Neural cell (in vitro differentiated cells): ENCODE measurements around the gene FAM32A. TPM values are rescaled to one million over a fixed set of nuclear protein-coding genes. Genes with fewer than 3 reads are reported as not detected.

Source experiments
- H2AFZ ChIP-seq: fragments of 200-600, 300-800 bp; sonication (generic), shearing (Covaris generic); 2 replicates; pipeline ENCODE4 v1.6.0; 2014; ENCODE audit warnings: low read depth, mild to moderate bottlenecking, antibody characterized with exemption, low read length, moderate library complexity
- H3F3A ChIP-seq: fragments of 200-600 bp; shearing (Covaris generic); 2 replicates; pipeline ENCODE4 v1.6.1; 2016; ENCODE audit warnings: mild to moderate bottlenecking, moderate library complexity, mixed read lengths, antibody characterized with exemption, low read length; ENCODE audit not compliant: insufficient read depth, poor library complexity, severe bottlenecking
- H3K27ac ChIP-seq: fragments of 200-600, 300-800 bp; sonication (generic), shearing (Covaris generic); 2 replicates; pipeline ENCODE4 v1.5.1; 2014; ENCODE audit warnings: mild to moderate bottlenecking, low read length, moderate library complexity
- H3K27me3 ChIP-seq: fragments of 300-800, 200-600 bp; sonication (generic), shearing (Covaris generic); 2 replicates; pipeline ENCODE4 v1.6.0; 2014; ENCODE audit warnings: mild to moderate bottlenecking, low read depth, low read length, moderate library complexity; ENCODE audit not compliant: insufficient read depth
- H3K36me3 ChIP-seq: fragments of 300-800, 200-600 bp; sonication (generic), shearing (Covaris generic); 2 replicates; pipeline ENCODE4 v1.5.1; 2014; ENCODE audit warnings: mild to moderate bottlenecking, antibody characterized with exemption, low read length, moderate library complexity; ENCODE audit not compliant: insufficient read depth
- H3K4me2 ChIP-seq: fragments of 300-800, 200-600 bp; sonication (generic), shearing (Covaris generic); 2 replicates; pipeline ENCODE4 v1.6.0; 2014; ENCODE audit warnings: mild to moderate bottlenecking, low read length
- H3K4me3 ChIP-seq: fragments of 300-800, 200-600 bp; sonication (generic), shearing (Covaris generic); 2 replicates; pipeline ENCODE4 v1.5.1; 2014; ENCODE audit warnings: mild to moderate bottlenecking, low read length, moderate library complexity
- H3K79me2 ChIP-seq: fragments of 200-600 bp; shearing (Covaris generic); replicated peaks from 2 replicates; pipeline ENCODE4 v1.6.0; 2014; ENCODE audit warnings: mild to moderate bottlenecking, low read length, moderate library complexity; ENCODE audit not compliant: insufficient read depth
- H3K9ac ChIP-seq: fragments of 300-800, 200-600 bp; sonication (generic), shearing (Covaris generic); 2 replicates; pipeline ENCODE4 v1.6.1; 2016; ENCODE audit warnings: mild to moderate bottlenecking, low read length, mixed read lengths
- H3K9me2 ChIP-seq: fragments of 200-600 bp; shearing (Covaris generic); 2 replicates; pipeline ENCODE4 v1.6.1; 2016; ENCODE audit warnings: mild to moderate bottlenecking, low read length, mixed read lengths; ENCODE audit not compliant: insufficient read depth
- H3K9me3 ChIP-seq: fragments of 200-600, 300-800 bp; sonication (generic), shearing (Covaris generic); 2 replicates; pipeline ENCODE4 v1.6.1; 2016; ENCODE audit warnings: mild to moderate bottlenecking, mixed run types, low read length, moderate library complexity, mixed read lengths
- H4K20me1 ChIP-seq: fragments of 200-600 bp; shearing (Covaris generic); 2 replicates; pipeline ENCODE4 v1.6.1; 2016; ENCODE audit warnings: mild to moderate bottlenecking, mixed run types; ENCODE audit not compliant: insufficient read depth
- CTCF ChIP-seq: fragments of 450-650 bp; IDR thresholded peaks from 2 replicates; pipeline ENCODE4 v1.5.1; 2014; ENCODE audit warnings: antibody characterized with exemption, mild to moderate bottlenecking, moderate library complexity; ENCODE audit not compliant: poor library complexity, severe bottlenecking
- EP300 ChIP-seq: fragments of 450-650 bp; conservative IDR thresholded peaks from 2 replicates; pipeline ENCODE4 v1.6.1; 2014; ENCODE audit warnings: antibody characterized with exemption, mild to moderate bottlenecking, moderate library complexity; ENCODE audit not compliant: poor library complexity, severe bottlenecking
- EZH2 ChIP-seq: fragments of 200-600, 300-800 bp; shearing (Covaris generic), sonication (generic); IDR thresholded peaks from 2 replicates; pipeline ENCODE4 v1.6.1; 2014; ENCODE audit warnings: antibody characterized with exemption, low read length, borderline replicate concordance, mild to moderate bottlenecking; ENCODE audit not compliant: insufficient read depth, poor library complexity, severe bottlenecking
- MXI1 ChIP-seq: fragments of 450-650 bp; conservative IDR thresholded peaks from 2 replicates; pipeline ENCODE4 v1.6.1; 2014; ENCODE audit warnings: antibody characterized with exemption, mild to moderate bottlenecking; ENCODE audit not compliant: poor library complexity, severe bottlenecking
- POLR2AphosphoS5 ChIP-seq: IDR thresholded peaks from 2 replicates; pipeline ENCODE4 v1.6.1; 2012
- RAD21 ChIP-seq: fragments of 450-650 bp; conservative IDR thresholded peaks from 2 replicates; pipeline ENCODE4 v1.6.1; 2014; ENCODE audit warnings: antibody characterized with exemption, mild to moderate bottlenecking, moderate library complexity
- REST ChIP-seq: IDR thresholded peaks from 2 replicates; pipeline ENCODE4 v1.6.1; 2012; ENCODE audit warnings: borderline replicate concordance
- SMC3 ChIP-seq: fragments of 450-650 bp; conservative IDR thresholded peaks from 2 replicates; pipeline ENCODE4 v1.6.1; 2014; ENCODE audit warnings: antibody characterized with exemption, mild to moderate bottlenecking, moderate library complexity; ENCODE audit not compliant: poor library complexity
- TAF1 ChIP-seq: IDR thresholded peaks from 2 replicates; pipeline ENCODE4 v1.6.1; 2012; ENCODE audit warnings: low read depth
- polyA plus RNA-seq: library from polyadenylated mRNA; depleted of rRNA; stranded (reverse); fragments of >200 nt; gene quantifications from 2 replicates; pipeline ENCODE4 v1.2.3, GENCODE V29; 2014

FAM32A gene
- polyA plus RNA-seq, 1 donor from 2014 or later: 545 TPM

DNA sequence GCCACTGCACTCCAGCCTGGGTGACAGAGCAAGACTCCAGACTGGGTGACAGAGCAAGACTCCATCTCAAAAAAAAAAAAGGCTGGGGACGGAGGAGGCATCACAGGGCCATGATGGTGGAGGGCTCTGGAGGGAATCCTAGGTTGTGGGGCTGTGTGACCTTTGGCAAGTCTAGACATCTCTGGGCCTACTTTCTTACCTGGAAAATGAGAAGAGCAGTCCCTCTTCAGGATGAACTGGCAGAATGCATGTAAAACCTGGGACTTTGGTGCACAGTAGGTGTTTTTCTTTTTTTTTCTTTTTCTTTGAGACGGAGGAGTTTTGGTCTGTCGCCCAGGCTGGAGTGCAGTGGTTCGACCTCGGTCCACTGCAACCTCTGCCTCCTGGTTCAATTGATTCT lies 25.6 kb upstream of the FAM32A start:
- no peaks in the 10 kb centered on the region for H4K20me1 ChIP-seq
- H3F3A ChIP-seq: no peaks in the 10 kb centered on the region
- no peak overlapping the region for H2AFZ ChIP-seq
- no peaks in the 10 kb centered on the region for H3K27me3 ChIP-seq
- H3K9me2 ChIP-seq: no peaks in the 10 kb centered on the region
- no peak for TF ChIP-seq TAF1
- no peak for TF ChIP-seq RAD21
- TF ChIP-seq EP300: no peak
- TF ChIP-seq SMC3: no peak
- TF ChIP-seq MXI1: no peak
- H3K4me3 ChIP-seq: no peak overlapping the region
- no peaks in the 10 kb centered on the region for H3K36me3 ChIP-seq
- no peaks in the 10 kb centered on the region for H3K9me3 ChIP-seq
- no peak overlapping the region for H3K9ac ChIP-seq
- H3K79me2 ChIP-seq: no peaks in the 10 kb centered on the region
- no peak overlapping the region for H3K27ac ChIP-seq
- H3K4me2 ChIP-seq: no peak overlapping the region

GRCh38 chr19:16160445-16160942 lies 24.7 kb upstream of the FAM32A start:
- no peak overlapping the region for H2AFZ ChIP-seq
- TF ChIP-seq RAD21: no peak
- no peak for TF ChIP-seq EP300
- no peak for TF ChIP-seq EZH2
- TF ChIP-seq POLR2AphosphoS5: no peak
- no peak for TF ChIP-seq MXI1
- no peak for TF ChIP-seq TAF1
- TF ChIP-seq CTCF: no peak
- TF ChIP-seq SMC3: no peak
- TF ChIP-seq REST: no peak
- H3K36me3 ChIP-seq: no peaks in the 10 kb centered on the region
- no peaks in the 10 kb centered on the region for H3K9me2 ChIP-seq
- H4K20me1 ChIP-seq: no peaks in the 10 kb centered on the region
- no peak overlapping the region for H3K9ac ChIP-seq
- no peak overlapping the region for H3K27ac ChIP-seq
- H3K9me3 ChIP-seq: no peaks in the 10 kb centered on the region
- no peaks in the 10 kb centered on the region for H3K79me2 ChIP-seq
- no peak overlapping the region for H3K4me3 ChIP-seq
- H3F3A ChIP-seq: no peaks in the 10 kb centered on the region
- H3K4me2 ChIP-seq: no peak overlapping the region
- no peaks in the 10 kb centered on the region for H3K27me3 ChIP-seq
